Left hindlimb (tissue), 1 donor: Measurements from ENCODE around the gene NAA80.
"Not testable (repeated sequence)": the region's sequence is repeated elsewhere in the genome, so short reads cannot be mapped to it uniquely, and the experiment has no call there.

ENCODE experiments used
- DNase-seq: peaks from one replicate; pipeline ENCODE4 v3.0.0-alpha.2; 2018

Gene NAA80

DNA sequence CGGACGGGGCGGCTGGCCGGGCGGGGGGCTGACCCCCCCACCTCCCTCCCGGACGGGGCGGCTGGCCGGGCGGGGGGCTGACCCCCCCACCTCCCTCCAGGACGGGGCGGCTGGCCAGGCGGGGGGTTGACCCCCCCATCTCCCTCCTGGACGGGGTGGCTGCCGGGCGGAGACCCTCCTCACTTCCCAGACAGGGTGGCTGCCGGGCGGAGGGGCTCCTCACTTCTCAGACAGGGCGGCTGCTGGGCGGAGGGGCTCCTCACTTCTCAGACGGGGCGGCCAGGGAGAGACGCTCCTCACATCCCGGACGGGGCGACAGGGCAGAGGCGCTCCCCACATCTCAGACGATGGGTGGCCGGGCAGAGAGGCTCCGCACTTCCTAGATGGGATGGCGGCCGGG, 12.8 kb upstream of the NAA80 start:
- DNase-seq, result not testable (repeated sequence)

DNA sequence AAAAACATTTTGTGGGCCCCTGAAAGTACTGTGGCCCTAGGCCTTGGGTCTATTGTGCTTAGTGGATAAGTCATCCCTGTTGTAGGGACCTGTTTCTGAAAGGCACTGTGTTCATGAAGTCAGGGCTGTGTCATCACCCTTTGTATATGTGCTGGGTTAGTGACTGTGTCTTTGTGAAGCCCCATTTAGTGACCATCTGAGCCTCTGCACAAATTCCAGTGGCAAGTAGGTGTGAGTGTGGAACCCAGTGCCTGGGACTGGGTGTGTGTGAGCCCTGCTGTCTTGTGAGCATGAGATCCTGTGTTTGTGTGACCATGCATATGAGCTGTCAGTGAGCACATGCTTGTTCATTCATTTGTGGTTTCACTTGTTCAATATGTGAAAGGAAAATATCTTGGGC, 5.4 kb upstream of the NAA80 start:
- DNase-seq, result no peak

DNA sequence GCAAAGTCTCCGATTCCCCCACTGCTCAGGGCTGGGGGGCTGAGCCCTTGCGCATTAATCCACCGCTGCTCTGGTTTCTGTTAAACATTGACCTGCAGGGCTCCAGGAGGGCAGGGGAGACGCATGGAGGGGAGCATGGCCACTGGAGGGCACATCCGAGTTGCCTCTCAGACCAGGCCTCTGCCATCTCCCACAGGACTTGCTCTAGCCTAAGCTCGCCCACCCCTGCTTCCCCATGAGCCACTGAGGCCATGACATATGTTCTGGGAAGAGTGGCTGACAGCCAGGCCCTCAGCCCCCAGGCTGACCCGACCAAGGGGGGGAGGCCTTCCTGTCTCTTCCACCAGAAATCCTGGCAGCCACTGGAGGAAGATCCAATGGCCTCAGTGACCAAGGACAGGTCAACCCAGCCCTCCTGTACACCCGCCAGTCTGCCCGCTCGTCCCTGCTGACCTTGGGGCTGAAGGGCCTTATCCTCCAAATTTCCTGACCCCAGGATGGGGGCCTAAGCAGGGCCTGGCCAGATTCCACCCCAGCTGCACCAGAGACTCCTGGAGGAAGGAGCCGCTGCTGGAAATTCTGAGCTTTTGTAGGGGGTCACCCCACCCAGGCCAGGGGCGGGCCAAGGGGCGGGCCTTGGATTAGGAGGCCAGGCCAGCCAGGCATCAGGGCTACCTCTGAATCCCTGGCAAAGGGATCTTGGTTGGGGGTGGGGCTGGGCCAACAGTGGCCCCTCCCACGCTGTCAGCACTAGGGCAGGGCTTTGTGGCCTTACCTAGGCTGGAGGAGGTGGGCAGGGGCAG, 4.0 kb upstream of the NAA80 start, which contains the start of gene HYAL1:
Gene HYAL1 (minus strand): TSS at position 562 of the 803 bp plus-strand sequence. CDS start 618 bp downstream, outside the sequence.
- peak; percentile 61 for DNase-seq

DNA sequence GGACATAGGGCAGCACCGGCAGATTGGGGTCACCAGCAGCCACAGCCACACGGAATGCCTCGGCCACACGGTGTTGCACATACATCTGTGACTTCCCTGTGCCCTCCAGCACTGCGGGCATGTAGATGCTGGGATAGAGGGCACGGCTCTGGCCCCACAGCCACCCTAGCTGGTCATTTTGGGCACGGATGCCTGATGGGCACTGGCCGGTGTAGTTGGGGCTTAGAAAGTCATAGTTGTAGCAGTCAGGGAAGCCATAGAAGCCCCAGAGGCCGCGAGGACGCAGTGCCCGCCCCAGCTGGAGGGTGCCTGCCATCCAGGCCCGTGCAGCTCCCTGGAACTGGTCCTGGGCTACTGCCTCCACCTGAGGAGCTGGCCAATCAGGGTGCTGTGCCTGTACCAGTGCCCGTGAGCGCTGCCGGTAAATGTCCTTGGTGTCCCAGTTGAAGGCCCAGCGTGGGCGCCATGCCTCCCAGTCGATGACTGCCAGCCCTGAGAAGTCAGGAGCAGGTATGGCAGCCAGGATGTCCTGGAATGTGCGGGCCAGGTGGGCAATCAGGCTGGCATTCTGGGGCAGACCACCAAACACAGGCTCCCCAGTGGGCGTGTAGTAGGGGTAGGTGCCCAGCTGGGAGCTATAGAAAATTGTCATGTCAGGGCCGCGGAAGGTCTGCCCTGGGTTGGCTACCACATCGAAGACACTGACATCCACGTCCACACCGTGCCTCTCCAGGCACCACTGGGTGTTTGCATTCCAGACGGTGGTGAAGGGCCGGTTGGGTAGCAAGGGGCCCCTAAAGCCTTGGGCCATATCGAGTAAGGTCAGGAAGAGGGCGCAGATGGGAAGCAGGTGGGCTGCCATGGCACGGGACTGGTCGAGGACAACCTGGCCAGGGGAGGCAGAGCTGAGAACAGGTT, 3.1 kb upstream of the NAA80 start:
- DNase-seq, result peak; percentile 31

DNA sequence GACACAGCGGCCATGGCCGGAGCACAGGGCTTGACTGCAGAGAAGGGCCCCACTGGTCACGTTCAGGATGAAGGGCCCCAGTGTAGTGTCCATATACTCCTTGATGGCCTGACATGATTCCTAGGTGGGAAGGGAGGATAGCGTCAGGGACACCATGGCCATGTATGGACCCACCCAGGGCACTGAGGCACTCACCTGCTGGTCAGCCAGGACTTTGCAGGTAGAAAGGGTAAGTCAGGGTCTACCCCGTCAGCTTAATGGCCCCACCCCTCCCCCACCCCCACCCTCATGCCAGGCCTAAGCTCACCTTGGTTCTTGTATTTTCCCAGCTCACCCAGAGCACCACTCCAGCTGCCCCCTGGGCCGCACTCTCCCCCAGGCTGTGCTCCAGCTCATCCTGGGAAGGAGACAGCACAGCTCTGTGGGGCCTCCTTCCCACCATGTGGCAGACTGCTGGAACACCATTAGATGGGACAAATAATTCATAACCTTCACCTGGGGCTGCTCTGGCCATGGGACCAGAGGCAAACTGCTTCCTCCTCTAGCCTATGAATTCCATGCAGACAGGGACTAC, 1.6 kb upstream of the NAA80 start:
- DNase-seq, result peak; percentile 29

DNA sequence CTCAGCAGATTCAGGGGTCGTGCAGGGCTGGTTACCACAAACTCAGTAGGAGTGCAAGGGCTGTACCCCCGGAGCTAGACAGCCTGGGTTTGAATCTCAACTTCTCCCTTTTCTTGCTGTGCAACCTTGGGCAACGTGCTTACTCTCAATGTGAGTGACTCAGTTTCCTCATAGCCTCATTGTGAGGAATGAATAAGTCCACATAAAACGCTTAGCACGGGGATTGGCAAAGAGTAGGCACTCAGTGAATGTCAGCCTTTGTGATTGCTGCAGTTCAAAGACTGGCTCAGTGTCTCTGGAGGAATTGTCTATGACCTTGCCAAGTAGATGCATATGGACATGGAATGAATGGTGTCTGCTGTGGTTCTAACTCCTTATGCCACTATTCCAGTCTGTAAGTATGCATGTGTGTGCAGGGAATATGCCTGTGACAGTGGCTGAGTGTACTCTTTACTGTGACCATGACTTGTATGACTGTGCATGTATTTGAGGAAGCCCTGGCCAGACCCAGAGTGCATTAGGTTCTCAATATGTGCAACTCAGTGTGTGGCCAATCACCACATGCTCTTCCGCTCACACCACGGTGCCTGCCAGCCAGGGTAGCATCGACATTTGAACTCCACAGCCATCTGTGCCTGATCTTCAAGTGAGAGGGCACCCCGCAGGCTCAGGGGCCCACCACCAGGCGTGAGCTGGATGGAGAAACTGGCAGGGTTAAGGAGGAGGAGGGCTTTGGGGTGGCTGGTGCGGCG, 900 bp upstream of the NAA80 start:
- DNase-seq, result peak; percentile 35

DNA sequence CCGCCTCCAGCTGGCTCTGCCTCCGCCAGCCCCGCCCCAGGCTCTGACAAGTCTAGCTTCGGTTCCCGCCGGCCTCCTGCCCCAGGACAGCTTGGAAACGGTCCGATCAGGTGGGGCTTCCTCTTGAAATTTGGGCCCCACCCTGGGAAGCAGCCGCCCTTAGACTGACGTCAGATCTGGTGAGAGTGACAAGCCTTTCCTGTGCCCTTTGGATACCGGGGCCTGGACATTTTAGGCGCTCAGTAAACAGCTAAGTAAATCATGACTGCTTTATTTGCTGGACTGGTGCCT, 378 bp upstream of the NAA80 start:
- DNase-seq, result no peak

DNA sequence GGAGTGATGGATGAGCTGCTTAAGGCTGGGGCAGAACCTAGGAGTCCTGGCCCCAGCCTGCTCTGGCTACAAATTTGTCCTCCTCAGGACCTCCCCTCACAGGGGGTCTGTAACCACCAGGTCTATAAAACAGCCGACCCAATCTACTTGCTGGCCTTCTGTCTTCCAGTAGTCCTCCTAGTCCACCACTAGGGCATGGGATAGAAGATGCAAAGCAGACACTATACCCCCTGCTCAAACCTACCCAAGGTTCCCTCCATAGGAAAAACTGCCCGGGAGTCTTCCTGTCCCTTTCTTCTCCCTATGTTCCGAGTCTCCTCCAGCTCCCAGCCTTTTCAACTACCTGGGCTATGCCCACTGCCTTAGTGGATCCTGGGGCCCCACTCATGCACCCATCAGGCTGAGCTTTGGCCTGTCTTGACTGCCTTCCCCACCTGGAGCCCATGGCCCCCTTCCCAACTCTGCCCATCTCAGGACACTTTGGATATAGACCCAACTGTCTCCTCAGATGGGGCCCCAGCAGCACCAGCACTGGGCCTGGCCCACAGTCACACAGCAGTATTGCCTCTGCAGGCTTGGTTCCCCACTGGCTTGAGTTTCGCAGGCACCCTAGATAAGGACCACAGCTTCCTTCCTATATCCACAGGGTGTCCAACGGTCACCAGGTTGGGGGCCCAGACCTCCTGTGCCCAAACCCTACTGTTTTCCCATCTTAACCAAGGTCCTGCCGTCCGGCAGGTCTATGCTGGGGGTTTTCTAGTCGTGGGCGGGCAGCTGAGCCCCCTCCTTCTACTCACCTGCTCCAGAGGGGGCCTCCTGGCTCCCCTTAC, 1.1 kb downstream of the NAA80 start:
- DNase-seq, result peak; percentile 36

DNA sequence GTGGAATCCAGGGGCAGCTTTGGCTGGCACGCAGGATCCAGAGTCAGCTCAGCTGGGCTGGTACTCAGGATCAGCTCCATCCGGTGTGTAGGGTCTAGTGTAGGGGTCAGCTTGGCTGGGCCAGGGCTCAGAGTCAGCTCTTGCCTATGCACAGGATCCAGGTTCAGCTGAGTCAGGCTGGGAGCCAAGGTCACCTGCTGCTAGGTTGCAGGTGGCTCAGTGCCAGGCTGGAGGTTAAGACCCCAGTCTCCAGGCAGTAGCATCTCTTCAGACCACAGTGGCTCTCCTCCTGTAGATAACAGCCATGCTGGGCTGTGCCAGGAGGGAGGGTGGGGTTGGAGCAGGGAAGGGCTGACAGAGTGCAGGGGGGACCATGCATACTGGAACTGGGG, 1.8 kb downstream of the NAA80 start:
- peak; percentile 33 for DNase-seq

DNA sequence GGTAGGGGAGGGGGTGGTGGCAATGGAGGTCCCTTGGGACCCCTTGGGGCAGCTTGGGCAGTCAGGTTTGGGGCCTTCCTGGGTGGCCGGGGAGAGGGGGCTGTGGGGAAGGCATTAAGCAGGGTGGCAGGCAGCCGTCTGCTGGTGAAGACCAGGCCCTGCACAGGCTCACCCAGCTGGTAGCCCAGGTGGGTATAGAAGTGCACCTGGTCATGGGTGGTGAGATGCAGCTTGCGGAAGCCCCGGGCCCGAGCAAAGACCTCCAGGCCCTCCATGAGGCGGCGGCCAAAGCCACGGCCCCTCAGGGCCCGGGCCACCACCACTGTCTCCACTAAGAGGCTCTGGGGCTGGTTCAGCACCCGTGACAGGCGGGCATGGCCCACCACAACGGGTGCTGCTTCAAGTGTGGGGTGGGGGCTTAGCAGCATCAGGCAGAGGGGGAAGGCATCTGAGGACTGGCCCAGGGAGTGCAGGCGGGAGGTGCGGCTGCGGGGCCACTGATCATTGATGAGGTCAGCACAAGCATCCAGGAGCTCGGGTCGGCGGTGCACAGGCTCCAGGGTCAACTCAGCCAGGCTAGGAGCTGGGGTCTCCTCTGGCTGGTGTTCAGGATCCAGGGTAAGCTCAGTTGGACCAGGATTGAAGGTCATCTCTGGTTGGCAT, 2.4 kb downstream of the NAA80 start:
- peak; percentile 46 for DNase-seq

DNA sequence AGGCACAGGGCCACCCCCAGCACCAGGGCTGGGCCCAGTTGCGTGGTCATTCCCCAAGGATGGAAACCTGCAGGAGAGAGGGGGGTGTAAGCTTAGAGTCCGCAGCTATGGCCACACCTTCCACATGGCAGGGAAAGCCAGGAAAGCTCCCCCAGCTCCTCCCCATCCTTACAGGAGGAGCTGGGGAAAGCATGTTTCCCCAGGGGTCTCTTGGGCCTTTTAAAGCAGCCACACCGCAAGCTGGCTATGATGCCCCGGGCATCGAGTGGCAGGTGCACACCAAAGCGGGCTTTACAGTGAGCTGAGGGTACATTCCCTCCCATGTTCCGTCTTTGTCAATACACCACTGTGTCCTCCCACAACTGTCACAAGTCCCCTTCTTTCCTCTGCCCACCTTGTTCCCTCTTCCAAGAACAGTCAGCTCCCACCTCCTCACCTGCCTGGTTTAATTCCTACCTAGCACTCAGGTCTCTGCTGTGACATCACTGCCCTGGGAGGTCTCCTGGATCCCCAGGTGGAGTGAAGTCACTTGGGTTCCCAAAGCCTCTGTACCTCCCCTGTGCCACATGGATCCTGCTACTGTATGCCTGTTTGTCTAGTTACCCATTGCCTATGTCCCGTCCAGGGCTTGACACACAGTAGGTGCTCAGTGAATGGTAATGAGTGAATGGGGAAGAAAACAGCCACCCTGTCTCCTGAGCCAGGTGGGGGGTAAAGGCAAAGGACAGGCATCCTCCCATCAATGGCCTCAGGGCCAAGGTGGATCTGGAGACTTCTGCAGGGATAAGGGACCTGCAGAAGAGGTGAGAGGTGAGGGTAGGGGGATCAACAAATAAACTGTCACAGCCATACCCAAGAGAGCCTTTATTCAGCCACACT, 3.4 kb downstream of the NAA80 start:
- DNase-seq, result peak; percentile 32

DNA sequence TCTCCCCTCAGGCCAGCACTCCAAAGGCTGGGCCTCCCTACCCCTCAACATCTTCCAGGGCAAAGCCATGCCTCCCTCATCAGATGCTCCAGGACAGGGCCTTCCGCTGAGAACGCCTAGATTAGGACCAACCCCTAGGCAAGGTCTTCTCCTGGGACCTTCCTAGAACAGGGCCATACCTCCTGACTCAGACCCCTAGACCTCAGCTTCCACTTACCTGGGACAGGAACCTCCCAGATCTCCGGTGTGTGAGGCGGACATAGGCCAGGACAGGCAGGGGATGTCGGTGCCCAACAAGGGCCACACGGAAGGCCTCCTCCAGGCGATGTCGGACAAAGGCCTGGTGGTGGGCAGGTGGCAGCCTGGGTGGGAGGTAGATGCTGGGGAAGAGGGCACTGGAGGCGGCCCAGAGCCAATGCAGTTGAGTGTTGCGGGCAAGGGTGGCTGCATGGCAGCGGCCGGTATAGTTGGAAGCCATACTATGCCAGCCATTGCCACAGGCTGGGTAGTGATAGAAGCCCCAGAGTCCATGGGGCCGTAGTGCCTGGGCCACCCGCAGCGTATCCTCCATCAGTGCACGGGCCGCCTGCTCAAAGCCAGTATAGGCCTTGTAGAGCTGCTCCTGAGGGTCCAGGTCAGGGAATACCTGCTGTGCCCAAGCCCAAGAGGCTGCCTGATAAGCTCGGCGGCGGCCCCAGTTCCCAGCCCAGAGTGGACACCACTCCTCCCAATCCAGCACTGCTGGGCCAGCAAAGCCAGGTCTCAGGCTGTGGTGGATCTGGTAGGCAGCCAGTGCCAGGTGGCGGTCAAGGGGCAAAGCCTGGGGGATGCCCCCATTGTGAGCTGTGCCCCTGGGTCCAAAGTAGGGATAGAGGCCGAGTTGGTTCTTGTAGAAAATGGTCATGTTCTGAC, 4.5 kb downstream of the NAA80 start:
- DNase-seq, result peak; percentile 33

DNA sequence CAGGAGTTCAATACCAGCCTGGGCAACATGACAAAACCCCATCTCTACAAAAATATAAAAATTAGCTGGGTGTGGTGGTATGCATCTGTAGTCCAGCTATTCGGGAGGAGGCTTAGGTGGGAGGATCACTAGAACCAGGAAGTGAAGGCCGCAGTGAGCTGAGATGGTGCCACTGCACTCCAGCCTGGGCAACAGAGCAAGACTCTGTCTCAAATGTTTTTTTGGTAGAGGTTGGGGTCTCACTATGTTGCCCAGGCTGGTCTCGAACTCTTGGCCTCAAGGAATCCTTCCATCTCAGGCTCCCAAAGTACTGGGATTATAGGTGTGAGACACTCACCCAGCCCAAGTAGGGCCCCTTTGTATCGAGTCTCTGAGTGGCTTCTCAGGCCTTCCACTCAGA, 5.1 kb downstream of the NAA80 start:
- DNase-seq, result no peak

DNA sequence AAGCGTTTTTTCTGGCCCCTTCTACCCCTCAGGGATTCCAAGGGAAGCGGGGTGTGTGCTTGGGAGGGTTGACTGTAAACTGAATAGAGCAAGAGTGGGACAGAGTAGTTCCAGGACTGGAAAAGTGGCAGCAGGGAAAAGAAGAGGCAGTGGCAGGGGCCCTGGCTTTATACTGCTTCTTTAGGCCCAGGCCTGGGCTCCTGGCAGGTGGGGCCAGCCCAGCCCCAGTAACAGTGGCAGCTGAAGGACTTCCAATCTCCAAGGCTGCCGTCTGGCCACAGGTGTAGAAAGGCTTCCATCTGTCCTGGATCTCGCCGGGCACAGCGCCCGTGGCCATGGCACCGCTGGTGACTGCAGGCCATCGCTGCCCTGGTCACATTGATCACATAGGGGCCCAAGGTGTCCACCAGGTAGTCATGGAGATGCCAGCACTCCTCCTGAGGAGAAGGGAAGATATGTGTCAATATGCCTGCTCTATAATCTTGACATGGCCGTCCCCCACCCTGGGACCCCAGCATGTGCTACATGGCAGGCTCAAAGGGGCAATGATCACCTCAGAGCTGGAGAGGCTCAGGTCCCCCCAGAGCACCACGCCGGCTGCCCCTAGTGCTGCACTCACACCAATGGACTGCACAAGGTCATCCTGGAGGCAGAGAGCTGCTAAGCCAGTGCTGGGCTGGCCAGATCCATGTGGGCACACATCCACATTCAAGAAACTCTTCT, 6.0 kb downstream of the NAA80 start:
- peak; percentile 33 for DNase-seq

DNA sequence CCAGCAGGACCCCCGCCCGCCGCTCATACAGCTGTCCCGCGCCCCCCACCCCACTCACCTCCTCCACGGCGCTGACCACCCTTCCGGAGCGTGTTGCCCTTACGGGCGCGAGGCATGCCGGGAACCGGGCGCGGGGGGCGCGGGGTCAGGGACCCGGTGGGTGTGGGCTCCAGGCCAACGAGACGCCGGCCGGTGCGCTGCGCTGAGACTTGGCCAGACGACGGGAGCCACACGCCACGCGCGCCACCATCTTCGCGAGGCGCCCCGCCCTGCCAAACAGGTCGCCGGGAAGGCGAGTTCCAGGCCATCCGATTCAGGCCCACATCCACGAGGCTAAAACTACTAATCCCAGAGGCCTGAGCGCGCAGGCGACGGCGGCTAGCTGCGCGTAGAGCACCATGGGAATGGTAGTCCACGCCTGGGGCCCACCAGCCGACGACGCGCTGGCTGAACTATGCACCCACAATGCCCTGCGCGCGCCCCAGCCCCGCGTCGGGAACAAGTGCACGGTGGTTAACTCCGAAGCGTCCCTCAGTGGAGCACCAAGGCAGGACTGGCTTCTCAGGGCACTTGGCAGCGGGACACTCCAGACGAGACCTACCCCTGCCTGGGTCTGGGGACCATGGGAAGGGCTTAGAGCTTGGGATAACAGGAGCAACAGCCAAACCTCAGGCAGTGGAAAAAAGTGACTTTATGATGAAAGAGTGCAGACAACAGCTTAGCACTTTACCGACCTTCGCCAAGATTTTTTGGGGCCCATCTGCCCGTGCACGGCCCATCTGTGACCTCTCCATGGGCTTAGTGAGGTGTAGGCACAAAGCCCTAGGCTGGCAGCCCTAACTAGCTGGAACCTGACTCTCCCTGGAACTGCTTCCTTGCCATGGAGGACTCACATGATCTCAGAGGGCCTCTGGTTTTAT, 6.8 kb downstream of the NAA80 start, which contains the start of gene IFRD2:
Gene IFRD2 (minus strand): TSS at position 271 of the 920 bp plus-strand sequence. CDS start 155 bp downstream, at position 116.
- DNase-seq, result peak; percentile 98

DNA sequence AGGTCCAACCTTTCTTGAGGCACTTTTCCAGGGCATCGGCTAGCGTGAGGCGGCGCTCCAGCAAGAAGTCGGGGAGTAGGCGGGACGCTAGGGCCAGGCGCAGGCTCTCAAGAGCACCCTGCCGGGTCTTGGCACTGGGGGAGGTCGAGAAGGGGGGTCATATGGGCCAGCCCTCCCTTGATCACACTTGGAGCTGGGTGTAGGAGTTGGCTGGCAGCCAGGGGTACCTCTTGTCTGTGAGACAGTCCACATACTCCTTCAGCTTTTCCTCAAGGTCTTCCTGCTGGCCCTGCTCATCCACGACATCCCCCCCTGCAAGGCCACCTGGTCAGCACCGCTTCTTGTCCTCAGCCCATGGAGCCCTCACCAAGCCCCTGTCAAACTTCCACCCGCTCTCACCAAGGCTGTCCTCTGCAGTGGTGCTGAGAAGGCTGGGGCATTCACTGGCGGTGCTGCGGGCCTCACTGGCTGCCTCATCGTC, 9.0 kb downstream of the NAA80 start:
- DNase-seq, result peak; percentile 35

DNA sequence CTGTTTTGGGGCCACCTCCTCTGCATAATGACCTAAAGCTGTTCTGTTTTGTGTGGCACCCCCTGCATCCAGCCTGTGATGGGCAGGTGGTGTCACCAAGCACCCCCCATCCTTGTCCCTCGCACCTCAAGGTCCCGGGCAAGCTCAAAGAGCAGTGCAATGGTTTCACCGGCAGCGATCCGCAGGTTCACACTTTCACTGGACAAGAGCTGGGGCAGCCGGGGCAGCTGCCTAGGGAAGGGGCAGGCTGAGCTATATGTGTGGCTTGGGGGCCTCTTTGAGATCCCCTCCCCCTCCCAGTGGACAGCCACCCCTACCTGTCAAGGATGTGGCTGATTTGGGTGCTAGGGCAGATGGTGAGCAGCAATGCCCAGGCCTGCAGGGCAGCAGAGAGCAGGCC, 10.1 kb downstream of the NAA80 start:
- peak; percentile 31 for DNase-seq
